Activated CD4-positive, alpha-beta T cell treated with anti-CD3 and anti-CD28 coated beads, Interleukin-2, Interleukin-6, amounts not matched to agents 100 ng/mL and 50 ng/mL, durations not matched to agents 16 hours and 8 hours (primary cell): ENCODE data around the gene AFAP1L1.

ENCODE experiments used
- DNase-seq: peaks from one replicate; pipeline ENCODE4 v3.0.0-alpha.2; 2020

The AFAP1L1 gene

DNA sequence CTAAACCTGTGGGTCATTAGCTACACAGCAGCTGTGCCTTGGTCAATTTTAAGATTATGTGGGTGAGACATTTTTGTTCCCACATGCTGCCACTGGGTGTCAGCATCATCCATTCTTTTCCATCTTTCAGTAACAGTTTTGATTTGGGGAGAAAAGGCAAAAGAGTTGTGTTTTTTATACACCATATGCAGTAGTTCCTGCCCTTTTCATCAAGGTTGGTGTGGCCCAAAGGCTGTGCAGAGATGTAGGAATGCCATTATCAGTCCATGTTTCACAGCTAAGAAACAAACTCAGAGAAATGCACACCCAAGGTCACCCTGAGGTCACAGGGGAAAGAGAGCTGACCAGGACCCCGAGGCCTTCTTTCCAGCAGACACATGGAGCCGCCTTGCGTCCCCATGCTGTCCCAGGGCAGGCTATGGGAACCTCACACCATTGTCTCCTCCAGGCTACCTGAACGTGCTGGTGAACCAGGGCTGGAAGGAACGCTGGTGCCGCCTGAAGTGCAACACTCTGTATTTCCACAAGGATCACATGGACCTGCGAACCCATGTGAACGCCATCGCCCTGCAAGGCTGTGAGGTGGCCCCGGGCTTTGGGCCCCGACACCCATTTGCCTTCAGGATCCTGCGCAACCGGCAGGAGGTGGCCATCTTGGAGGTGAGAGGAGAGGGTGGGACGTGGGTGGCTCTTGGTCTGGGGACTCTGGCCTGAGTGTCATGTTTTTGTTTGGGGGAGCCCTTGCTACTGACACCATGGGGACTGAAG, 45.8 kb downstream of the AFAP1L1 start:
- DNase-seq, result peak; percentile 54

DNA sequence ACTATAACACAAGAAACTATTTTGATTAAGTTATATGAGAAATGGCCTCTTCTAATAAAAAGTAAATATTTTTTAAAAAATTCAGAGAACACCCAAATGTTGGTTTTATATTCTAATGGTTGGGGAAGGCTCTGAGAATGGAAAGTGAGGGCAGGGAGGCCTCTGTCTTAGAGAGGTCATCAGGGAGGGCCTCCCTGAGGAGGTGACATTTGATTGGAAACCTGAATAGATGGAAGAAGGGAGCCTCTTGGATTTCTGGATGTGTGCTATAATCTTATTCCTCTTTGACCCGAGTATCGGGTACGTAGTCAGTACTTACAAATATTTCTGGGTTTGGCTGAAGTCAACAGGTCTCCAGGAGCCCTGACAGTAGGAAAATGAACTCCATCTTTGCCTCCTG, 47.5 kb downstream of the AFAP1L1 start:
- DNase-seq, result no peak

GRCh38 chr5:149320791-149321330, 49.2 kb downstream of the AFAP1L1 start:
- peak; percentile 11 for DNase-seq

GRCh38 chr5:149322518-149322917, 50.9 kb downstream of the AFAP1L1 start:
- no peak for DNase-seq

GRCh38 chr5:149323210-149323609, 51.6 kb downstream of the AFAP1L1 start:
- DNase-seq, result no peak

GRCh38 chr5:149323621-149324205, 52.1 kb downstream of the AFAP1L1 start:
- no peak for DNase-seq

- no peak for DNase-seq
Measured at GRCh38 chr5:149324641-149325040, 53.0 kb downstream of the AFAP1L1 start.

DNA sequence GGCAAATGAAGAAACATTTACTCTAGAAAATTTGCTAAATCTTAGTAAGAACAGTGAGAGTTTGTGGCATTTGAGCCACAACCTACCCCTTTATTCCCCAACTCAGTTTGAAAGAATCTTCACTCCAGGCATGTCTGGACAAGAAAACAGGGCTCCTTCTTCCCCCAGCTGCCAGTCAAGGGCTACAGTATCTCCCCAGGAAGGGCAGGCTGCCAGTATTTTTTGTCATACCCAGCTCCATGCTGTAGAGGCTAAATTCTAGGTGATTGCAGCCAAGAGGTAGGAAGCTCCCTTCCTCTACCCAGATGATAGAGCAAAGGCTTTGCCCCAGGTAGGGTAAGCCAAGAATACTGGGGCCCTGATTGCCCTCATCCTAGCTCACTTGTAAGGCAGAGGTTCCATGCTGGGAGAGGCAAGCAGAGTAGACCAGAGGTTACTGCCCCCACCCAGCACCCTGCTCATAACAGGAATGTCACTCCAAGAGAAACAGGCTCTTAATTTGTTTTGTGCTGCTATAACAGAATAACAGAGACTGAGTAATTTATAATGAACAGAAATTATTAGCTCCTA, 53.6 kb downstream of the AFAP1L1 start:
- no peak for DNase-seq

DNA sequence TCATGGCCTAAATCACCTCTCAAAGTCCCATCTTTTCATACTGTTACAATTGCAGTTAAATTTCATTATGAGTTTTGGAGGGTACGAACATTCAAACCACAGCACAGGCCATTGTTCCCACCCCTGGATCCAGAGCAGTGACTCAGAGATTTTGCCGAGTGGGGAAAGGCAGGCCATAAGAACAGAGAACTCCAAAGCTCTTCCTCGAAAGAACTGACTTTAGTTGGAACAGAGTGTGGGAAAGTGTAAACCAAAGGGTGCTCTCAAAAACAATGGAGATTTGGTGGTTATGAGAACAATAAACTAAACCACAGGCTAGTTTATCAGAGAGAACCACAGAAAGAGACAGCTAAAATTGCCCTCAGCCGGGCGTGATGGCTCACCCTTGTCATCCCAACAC, 54.2 kb downstream of the AFAP1L1 start:
- no peak for DNase-seq

GRCh38 chr5:149326611-149327010, 55.0 kb downstream of the AFAP1L1 start:
- DNase-seq, result no peak

DNA sequence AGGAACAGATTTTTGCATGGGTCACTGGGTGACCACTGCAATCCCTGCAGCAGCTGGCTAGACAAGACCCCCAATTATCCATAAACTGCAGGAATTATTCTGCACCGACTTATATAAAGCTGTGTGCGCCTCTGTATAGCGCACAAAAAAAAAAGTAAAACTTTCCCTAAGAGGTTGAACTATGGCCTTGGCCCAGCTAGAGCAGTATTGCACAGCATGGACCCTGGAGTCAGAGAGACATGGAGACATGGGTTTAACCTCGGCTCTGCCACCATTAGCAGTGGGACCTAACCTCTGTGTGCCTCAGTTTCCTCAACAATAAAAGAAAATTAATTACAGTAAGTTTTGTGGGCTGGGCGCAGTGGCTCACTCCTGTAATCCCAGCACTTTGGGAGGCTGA, 56.5 kb downstream of the AFAP1L1 start:
- no peak for DNase-seq

DNA sequence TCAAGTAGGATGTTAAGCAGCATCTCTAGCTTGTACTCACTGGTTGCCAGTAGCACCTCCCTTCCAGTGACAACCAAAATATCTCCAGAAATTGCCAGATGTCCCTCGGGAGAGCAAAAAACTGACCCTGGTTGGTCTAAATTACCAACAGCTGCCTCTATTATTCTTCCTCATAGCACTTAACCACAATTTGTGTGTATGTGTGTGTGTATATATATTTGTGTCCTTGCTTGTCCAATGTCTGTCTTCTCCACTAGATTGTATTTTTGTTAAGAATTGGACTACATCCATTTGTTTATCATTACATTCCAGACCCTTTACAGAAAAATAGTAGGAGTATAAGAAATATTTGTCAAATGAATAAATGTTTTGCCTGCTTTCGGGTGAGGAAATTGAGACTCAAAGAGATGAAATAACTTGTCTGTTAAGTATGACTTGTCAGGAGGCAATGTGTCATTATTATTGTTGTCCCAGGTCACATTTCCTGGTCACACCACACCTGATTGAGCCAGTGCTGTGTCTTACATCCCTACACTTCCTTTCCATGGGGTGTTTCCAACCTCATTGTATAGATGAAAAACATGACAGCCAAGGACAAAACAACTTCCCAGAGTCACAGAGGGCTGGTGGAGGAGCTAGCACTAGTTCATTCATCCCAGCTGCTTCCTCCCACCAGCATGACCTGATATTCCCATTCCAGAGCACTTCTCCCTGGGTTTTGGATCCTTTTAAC, 62.2 kb downstream of the AFAP1L1 start:
- no peak for DNase-seq

GRCh38 chr5:149337736-149338135, 66.1 kb downstream of the AFAP1L1 start:
- no peak for DNase-seq

DNA sequence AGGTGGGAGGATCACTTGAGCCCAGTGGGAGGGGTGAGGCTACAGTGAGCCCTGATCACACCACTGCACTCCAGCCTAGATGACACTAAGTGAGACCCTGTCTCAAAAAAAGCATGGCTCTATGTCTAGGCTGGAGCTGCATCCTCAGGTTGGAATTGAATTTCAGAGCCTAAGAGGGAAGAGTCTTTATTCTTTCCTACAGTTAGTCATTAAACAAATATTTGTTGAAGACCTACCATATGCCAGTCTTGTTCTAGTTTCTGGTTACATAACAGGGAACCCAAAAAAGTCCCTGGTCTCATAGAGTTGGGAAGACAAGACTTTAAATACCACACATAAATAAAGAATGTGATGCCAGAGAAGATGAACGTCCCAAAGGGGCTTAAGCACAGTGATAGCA, 66.7 kb downstream of the AFAP1L1 start:
- DNase-seq, result no peak

DNA sequence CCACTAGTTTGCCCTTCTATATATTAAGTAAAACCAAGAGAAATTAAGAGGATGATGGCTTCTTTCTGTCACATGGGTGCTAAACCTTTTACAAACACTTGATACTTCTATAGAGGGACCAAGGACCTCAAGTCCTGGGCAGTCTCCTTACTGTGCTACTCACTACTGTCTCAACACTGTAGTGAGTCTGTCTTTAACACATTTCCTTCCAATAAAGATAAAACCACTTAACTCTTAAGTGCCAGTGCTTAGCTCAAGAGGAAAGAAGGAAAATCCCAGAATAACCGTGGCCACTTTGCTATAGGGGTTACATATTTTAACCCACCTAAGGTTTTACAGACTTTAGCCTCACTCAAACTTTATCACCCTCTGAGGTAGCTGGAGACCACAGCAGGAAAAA, 69.3 kb downstream of the AFAP1L1 start:
- no peak for DNase-seq

DNA sequence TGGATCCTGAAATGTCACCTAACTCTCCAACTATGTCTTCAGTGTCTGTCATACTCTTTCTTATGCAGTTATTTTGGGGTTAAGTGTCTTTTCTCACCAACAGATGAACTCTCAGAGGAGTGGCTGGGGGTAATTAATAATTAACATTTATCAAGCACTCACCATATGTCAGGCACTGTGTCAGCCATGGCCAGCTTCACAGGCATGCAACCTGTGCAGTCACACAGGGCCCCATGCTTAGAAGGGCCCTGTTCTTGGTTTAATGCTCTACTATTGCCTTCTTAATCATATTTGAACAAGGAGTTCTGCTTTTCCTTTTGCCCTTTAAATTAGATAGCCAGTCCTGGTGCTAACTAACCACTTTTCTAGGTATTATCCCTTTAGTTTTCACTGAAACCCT, 70.2 kb downstream of the AFAP1L1 start:
- no peak for DNase-seq

DNA sequence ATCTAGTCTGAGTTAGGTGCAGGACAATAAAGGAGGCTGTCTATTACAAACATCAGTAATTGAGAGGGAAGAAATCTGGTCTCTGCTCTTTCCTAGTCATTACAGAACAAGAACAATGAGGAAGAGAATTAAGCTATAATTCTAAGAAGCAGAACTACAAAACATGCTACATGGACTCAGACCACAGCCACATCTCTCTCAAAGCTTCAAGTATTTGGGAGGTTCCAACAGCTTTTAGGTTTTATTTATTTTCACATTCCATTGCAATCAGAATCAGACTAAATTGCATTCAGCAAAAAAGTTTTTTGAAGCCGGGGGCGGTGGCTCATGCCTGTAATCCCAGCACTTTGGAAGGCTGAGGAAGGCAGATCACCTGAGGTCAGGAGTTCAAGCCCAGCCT, 72.5 kb downstream of the AFAP1L1 start:
- DNase-seq, result no peak

DNA sequence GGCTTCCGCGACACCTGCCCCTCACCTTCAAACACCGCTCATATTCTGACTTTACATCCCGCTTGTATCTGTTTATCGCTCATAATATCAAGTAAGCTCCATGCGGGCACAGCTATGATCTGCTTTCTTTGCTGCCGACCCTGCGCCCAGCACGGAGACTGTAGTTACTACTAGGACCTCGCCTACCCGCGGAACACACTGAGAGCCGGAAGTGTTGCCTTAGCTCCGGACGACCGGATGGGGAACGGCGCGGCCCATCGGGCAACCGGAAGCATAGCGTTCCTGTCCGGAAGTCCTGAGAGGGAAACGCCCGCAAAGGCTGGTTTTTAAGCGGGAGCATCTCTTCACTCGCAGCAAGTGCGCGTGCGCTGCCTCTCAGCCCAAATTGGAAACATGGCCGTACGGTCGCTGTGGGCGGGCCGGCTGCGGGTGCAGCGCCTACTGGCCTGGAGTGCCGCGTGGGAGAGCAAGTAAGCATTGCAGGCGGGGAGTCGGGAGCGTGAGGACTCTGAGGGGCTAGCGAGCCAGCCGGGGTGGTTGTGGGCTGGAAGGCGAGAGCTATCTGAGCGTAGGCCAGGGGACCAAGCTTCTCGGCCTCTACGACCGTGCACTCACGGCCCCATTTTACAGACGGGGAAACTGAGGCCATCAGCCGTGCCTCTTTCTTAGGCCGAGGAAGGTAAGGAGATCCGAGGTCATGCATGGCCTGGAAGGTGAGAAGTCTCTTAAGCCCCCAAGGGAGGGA, 73.7 kb downstream of the AFAP1L1 start, which contains the start of gene GRPEL2:
GRPEL2 (plus strand) TSS at position 353 of the 745 bp plus-strand sequence; CDS start at position 394, 41 bp downstream.
- DNase-seq, result peak; percentile 97

- peak; percentile 38 for DNase-seq
Measured at GRCh38 chr5:149345892-149346222, 74.2 kb downstream of the AFAP1L1 start.

DNA sequence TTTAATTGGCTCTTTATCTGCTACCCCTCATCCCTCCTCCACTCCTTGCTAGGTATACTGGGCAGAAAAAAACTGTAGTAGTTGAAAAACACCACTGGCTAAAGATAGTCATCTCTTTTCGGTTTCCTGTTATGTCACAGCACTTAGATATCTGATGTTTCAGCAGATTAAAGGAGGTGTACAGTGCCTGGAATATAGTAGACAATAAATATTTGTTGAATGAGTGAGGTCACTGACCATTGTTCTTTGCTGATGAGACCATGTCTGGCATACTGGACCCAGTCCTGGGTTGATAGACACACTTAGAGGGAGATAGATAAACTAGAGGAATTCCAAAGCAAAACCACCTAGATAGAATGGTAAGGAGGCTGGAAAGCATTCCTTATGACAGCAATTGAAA, 76.9 kb downstream of the AFAP1L1 start:
- DNase-seq, result peak; percentile 66

- no peak for DNase-seq
Measured at GRCh38 chr5:149349382-149349781, 77.7 kb downstream of the AFAP1L1 start.

DNA sequence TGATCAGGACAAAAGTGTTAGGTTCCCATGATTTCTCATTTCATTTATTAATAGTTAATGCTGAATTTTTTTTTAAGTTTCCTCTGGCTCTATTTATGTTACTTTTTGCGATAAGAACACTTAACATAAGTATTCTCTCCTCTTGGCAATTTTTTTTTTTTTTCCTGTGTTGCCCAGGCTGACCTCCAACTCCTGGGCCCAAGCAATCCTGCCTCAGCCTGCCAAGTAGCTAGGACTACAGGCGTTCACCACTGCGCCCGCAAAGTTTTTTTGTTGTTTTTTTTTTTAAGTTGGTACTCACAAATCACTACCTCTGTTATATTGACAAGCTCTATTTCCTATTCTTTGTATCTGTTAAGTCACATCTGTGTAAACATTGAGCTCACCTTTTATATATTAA, 80.5 kb downstream of the AFAP1L1 start:
- DNase-seq, result no peak

- DNase-seq, result no peak
Measured at GRCh38 chr5:149353911-149354310, 82.3 kb downstream of the AFAP1L1 start.
